ENCODE results near the gene DNAJC11.
"Not testable (repeated sequence)": the region's sequence is repeated elsewhere in the genome, so short reads cannot be mapped to it uniquely, and the experiment has no call there.

The DNAJC11 gene

DNA sequence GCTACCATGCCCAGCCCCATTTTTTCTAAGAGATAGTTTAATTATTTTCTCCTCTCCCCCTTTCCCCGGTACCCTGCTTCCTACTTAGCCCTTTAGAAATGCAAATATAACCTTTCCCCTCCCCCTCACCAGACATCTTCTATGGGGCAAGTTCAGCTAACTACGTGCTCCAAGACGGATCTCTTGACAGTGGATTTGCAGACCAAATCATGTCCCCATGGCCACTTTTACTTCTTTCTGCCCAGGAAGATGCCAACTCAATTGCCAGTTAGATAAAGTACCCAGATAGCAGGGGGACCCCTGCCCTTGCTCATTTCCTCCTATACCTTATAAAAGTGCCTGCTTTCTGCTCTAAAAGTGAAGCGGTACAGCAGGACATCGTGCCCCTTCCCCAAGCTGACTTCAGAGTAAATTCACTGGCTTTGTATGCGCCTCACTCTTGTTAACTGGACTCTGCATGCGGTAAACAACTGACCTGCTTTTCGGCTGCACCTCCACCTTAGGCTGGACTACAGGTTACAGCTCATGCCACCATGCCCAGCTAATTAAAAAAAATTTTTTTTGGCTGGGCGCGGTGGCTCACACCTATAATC, 7.4 kb downstream of the DNAJC11 start:
- no peak for DNase-seq (ENCODE audit: low read depth)

DNA sequence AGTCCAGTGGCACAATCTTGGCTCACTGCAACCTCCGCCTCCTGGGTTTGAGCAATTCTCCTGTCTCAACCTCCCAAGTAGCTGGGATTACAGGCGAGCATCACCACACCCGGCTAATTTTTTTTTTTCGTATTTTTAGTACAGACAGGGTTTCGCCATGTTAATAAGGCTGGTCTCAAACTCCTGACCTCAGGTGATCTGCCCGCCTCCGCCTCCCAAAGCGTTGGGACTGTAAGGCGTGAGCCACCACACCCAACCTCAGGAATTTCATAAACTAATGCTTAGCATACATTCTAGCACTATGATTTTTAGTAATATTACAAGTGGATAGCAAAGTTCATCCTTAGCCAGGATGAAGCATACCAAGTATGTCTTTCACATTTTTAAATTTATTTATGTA, 8.7 kb downstream of the DNAJC11 start:
- DNase-seq (ENCODE audit: low read depth): no peak

GRCh38 chr1:6691507-6691906, 10.1 kb downstream of the DNAJC11 start:
- DNase-seq (ENCODE audit: low read depth): no peak

GRCh38 chr1:6690186-6690585, 11.4 kb downstream of the DNAJC11 start:
- no peak for DNase-seq (ENCODE audit: low read depth)

DNA sequence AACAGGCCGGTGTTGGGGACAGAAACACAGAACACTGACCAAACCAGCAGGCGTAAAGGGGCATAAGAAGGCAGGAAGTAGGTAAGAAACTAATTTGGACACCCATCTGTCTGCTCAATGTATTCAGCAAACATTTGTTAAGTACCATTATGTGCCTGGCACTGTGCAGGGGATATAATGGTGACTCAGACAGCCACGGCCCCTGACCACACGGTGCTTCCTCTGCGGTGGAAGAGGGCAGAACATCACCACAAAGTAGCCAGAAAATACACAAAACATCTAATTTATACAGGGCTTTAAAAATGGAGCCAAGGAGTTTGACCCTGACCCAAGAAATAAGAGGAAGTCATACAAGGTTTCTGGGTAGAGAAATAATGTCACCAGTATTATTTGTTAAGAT, 12.9 kb downstream of the DNAJC11 start:
- no peak for DNase-seq (ENCODE audit: low read depth)

DNA sequence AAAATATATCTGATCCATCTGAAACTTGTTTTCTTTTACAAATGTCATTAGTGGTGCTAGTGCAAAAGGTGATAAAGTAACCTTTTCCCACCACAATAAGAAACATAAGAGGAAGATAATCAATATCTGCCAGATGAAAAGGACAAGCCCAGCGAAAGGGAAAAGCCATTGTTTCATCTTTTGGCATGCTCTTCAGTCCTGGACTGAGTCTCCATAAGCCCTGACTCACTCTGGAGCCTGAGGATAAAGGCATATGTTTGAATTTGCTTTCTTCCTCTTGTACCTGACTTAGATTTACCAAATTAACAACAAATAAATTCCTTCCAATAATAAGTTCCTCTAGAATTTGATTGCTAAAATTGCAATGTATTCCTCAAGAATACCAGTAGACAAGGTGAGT, 13.6 kb downstream of the DNAJC11 start:
- DNase-seq (ENCODE audit: low read depth): no peak

GRCh38 chr1:6686294-6686693, 15.3 kb downstream of the DNAJC11 start:
- DNase-seq (ENCODE audit: low read depth): no peak

DNA sequence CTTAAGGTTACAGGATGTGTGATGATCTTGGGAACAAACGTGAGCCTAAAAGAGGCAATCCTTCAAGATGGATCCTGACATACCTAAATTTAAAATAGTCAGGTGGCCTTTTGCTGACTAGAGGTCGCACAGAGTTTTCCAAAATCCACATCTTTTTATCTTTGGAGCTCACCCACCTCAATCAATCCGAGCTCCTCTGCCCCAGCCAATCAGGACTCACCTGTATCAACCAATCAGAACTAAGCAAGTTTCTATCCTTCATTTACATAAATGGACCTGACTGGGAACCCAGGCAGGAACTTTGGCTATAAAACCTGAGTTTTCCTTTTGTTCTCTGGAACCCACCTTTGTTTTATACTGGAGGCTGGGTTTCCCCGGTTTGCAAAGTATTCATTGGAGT, 16.2 kb downstream of the DNAJC11 start:
- DNase-seq (ENCODE audit: low read depth): no peak

DNA sequence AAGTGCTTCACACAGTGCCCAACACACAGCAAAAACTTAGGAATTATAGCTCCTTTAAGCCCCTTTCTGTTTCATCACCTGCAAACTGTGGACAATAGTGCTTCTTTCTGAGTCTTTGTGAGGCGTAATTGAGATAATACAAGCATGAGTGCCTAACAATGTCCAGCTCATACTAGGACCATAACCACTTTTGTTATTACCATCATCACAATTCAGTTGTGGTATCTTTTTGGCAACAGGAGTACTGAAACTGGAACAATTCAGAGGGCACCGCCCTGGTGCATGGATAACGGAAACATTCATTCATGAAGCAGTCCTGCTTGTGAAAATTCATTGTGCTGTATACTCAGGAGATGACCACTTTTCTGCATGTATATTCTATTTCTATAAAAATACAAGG, 18.2 kb downstream of the DNAJC11 start:
- no peak for DNase-seq (ENCODE audit: low read depth)

DNA sequence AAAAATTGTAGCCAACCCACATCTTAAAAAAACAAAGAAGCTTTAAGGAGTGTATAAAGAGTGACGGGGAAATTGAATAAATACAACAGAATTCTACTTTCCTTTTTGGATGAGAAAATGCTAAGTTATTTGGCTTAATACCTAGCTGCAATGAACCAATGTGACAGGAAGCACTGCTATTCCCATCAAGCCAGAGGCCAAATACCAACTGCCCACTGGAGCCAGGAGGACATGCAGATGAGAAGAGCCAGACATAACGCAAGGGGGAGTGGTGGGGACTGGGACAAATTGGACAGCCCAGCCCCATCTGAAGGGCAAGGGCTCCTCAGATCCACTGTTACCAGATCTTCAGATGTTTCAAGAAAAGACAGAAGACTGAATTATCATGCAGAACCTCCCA, 25.7 kb downstream of the DNAJC11 start:
- DNase-seq (ENCODE audit: low read depth): no peak

- no peak for DNase-seq (ENCODE audit: low read depth)
Measured at GRCh38 chr1:6674771-6675170, 26.8 kb downstream of the DNAJC11 start.

DNA sequence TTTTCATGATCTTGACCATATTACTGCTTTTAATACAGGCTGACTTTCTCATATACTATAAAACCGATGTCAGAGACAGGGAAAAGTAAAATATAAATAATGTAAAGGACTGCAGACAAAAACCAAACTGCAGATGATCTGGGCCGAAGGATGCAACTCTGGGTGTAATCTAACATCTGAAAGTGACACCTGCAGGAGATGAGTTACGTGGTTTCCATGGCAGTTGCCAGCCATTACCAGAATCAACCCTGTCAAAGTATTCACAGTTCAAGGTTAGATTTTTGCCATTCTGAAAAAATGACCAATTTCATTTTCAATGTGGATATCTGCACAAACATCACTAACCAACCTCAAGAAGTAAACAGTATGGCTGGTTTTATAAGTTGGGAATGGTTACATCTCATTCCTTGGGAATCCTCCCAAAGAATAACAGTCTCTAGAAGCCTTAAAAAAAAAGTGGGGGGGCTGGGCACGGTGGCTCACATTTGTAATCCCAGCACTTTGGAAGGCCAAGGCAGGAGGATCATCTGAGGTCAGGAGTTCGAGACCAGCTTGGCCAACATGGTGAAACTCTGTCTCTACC, 27.7 kb downstream of the DNAJC11 start:
- no peak for DNase-seq (ENCODE audit: low read depth)

DNA sequence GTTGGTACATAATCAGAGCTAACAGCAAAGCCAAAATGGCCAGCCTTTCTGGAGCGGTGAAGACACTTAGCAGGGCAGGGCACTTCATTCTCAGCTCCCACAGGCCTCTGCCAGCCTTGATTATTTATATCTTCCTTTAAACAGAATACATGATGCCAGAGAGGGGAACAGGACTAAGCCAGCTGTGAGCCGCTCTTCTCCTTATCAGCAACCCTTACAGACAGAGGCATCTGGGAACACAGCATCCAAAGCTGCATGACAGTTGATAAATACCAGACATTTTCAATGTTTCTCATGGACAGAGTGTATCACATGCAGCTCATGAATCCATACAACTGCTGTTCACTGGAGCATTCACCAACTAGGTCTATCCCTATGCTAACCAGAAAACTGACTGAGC, 29.1 kb downstream of the DNAJC11 start:
- DNase-seq (ENCODE audit: low read depth): no peak

GRCh38 chr1:6668503-6668902, 33.1 kb downstream of the DNAJC11 start:
- no peak for DNase-seq (ENCODE audit: low read depth)

GRCh38 chr1:6667139-6667538, 34.5 kb downstream of the DNAJC11 start:
- DNase-seq (ENCODE audit: low read depth): no peak

DNA sequence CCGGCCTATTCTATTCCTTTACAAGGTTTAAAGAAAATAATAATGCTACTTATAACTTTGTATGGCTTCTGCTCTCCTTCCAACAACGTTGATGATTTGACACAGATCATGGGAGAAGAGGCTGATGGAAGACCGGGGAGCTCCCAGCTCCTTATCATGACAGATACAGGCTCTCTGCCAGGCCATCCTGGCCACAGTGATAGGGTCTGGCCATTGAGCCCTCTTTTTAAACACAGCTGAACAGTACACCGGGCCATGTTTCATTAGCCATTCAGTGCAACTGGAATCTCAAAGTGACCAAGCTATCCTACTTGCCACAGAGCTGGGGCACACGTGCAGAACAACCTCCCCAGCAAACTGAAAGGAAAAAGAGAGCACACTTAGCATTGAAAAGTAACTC, 34.9 kb downstream of the DNAJC11 start:
- DNase-seq (ENCODE audit: low read depth): no peak

GRCh38 chr1:6662468-6662867, 39.1 kb downstream of the DNAJC11 start:
- not testable (repeated sequence) for DNase-seq (ENCODE audit: low read depth)

DNA sequence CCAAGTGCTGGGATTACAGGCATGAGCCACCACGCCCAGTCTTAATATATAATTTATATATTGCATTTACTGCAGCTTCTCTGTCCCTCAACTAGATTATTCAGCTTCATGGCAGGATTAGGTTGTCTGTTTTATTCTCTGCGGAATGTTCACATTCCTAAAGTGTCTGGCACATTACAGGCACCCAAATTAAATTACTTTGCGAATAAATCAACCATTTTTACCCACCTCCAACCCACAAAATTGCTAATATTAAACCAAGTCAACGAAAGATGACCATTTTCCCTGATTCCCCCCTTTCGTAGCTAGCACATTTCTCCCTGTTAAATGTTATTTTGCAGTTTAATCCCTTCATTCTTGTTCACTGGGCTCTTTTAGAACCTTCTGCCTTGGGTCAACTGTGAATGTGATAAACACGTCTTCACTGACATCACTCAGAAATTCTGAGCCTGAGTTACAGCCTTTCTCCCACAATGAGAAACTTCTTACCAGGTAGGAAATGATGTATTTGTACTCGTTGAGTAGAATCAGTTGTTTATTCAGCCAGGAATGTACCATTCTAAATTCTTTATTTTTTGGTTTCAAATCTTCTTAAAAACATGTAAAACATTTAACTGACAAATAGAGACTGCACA, 41.1 kb downstream of the DNAJC11 start:
- DNase-seq (ENCODE audit: low read depth): no peak

- DNase-seq (ENCODE audit: low read depth): no peak
Measured at GRCh38 chr1:6658359-6659060, 43.1 kb downstream of the DNAJC11 start.

DNA sequence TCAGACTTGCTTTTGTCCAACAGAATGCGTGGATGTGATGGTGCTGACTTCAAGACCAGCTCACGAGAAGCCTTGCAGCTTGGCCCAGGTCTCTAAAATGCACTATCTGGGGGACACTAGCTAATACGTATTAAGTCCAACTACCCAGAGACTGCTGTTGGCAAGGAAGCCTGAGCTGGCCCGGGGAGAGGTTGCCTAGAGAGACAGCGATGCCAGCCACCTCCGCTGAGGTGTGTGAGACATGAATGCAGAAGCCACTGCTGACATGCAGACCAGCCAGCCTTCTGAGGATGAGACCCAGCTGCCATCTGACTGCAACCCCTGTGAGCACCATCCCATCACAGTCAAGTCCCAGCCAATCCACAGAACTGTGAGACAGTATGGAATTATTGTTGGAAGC, 44.5 kb downstream of the DNAJC11 start:
- no peak for DNase-seq (ENCODE audit: low read depth)

DNA sequence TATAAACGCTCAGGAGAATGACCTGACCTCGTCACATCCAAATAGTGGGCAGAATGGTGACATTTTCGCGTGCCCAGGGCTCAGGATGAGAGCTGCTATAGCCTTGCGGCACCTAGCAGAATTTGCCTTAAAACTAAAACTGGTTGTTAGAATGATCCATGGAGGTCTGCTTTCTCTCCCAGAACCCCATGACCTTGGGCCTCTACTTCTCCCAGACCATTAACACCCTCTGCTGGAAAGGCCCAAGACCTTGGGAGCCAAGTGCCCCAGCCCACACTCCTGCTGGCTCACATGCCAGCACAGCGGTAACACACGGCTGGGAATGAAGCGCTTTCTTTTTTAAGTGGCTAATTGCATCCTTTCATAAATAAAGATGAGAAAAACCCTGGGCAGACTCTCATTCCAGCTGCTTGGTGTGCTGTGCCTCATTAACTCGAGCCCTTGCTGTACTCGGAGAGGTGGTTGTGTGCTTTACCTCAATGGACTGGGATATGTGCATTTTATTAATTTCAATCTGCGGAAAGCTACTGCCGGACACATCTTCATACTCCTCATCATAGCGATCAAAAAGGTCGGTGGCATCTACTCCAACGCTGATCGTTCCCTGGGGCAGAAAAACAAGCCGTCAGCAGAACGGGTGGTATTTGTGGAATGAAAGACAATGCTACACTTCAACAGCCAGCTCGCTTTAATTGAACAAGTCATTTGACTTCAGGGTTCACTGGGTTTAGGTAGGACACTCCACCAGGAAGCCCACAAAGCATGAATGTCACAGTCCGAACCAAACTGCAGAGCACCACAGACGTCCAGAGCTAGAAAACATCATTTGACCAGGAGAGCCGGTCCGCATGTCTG, 48.0 kb downstream of the DNAJC11 start:
- DNase-seq (ENCODE audit: low read depth): no peak

- no peak for DNase-seq (ENCODE audit: low read depth)
Measured at GRCh38 chr1:6652986-6653385, 48.6 kb downstream of the DNAJC11 start.

Measured in activated T-cell treated with anti-CD3 and anti-CD28 coated beads for 24 hours (primary cell).